ENCODE results near the gene MBOAT2.

Gene MBOAT2

GRCh38 chr2:8850845-8851487 lies 152.5 kb downstream of the MBOAT2 start:
- DNase-seq: no peak

GRCh38 chr2:8849327-8849726 lies 154.2 kb downstream of the MBOAT2 start:
- DNase-seq: no peak

GRCh38 chr2:8848328-8849100 lies 155.0 kb downstream of the MBOAT2 start:
- DNase-seq: no peak

- DNase-seq: no peak
Measured at GRCh38 chr2:8847400-8847799, 156.1 kb downstream of the MBOAT2 start.

GRCh38 chr2:8841932-8842331 lies 161.6 kb downstream of the MBOAT2 start:
- DNase-seq: no peak

- no peak for DNase-seq
Measured at GRCh38 chr2:8840475-8841091, 162.9 kb downstream of the MBOAT2 start.

GRCh38 chr2:8839189-8839965 lies 164.1 kb downstream of the MBOAT2 start:
- no peak for DNase-seq

GRCh38 chr2:8837795-8838140 lies 165.7 kb downstream of the MBOAT2 start:
- no peak for DNase-seq

- peak; percentile 82 for DNase-seq
Measured at GRCh38 chr2:8836971-8837794, 166.3 kb downstream of the MBOAT2 start, which contains the start of gene KIDINS220. TSS of gene KIDINS220 (minus strand) at chr2:8837613. CDS start at chr2:8827093, 10,520 bp downstream.

- DNase-seq: no peak
Measured at GRCh38 chr2:8835279-8835678, 168.2 kb downstream of the MBOAT2 start.

- no peak for DNase-seq
Measured at GRCh38 chr2:8833853-8834252, 169.6 kb downstream of the MBOAT2 start.

- DNase-seq: no peak
Measured at GRCh38 chr2:8831516-8831915, 172.0 kb downstream of the MBOAT2 start.

GRCh38 chr2:8827729-8828128 lies 175.8 kb downstream of the MBOAT2 start:
- no peak for DNase-seq

GRCh38 chr2:8822218-8822617 lies 181.3 kb downstream of the MBOAT2 start:
- no peak for DNase-seq

GRCh38 chr2:8821276-8822217 lies 181.9 kb downstream of the MBOAT2 start:
- no peak for DNase-seq

- no peak for DNase-seq
Measured at GRCh38 chr2:8819948-8820347, 183.5 kb downstream of the MBOAT2 start.

- no peak for DNase-seq
Measured at GRCh38 chr2:8819194-8819593, 184.3 kb downstream of the MBOAT2 start.

- no peak for DNase-seq
Measured at GRCh38 chr2:8817221-8817620, 186.3 kb downstream of the MBOAT2 start.

- no peak for DNase-seq
Measured at GRCh38 chr2:8806885-8807704, 196.4 kb downstream of the MBOAT2 start.

Measured in stimulated activated CD4-positive, alpha-beta T cell treated with anti-CD3 and anti-CD28 coated beads, Interleukin-4, amount 100 ng/mL, for 1 hour (primary cell).